AG04450 (cell line): ENCODE measurements around the gene PVR. TPM values are rescaled to one million over a fixed set of nuclear protein-coding genes. Genes with fewer than 3 reads are reported as not detected.
"Not testable (repeated sequence)": the region's sequence is repeated elsewhere in the genome, so short reads cannot be mapped to it uniquely, and the experiment has no call there.

Experiments
- CTCF ChIA-PET: fragments of 300-600, 350-600 bp; formaldehyde crosslinking; extraction: SDS; loops from one replicate; lab custom pipeline; 2022; ENCODE audit warnings: antibody characterized with exemption, inconsistent platforms; lab: Charles Lee
- POLR2A ChIA-PET: fragments of 350-600 bp; formaldehyde crosslinking; extraction: SDS; loops from one replicate; lab custom pipeline; 2021; ENCODE audit warnings: antibody characterized with exemption, inconsistent platforms; lab: Yijun Ruan, JAX
- DNase-seq: peaks from one replicate; pipeline ENCODE4 v3.0.0-alpha.2; 2011; ENCODE audit warnings: low read depth, low spot score
- H3K27ac ChIP-seq: one replicate; pipeline ENCODE4 v1.5.1; 2012; ENCODE audit warnings: low read depth, low read length, control low read depth
- H3K27me3 ChIP-seq: one replicate; pipeline ENCODE4 v1.6.0; 2012; ENCODE audit warnings: low read length; ENCODE audit not compliant: control insufficient read depth, insufficient read depth
- H3K4me3 ChIP-seq: 2 replicates; pipeline ENCODE4 v1.5.1; 2011; ENCODE audit warnings: mild to moderate bottlenecking, low read depth, low read length, control low read depth
- H3K9me3 ChIP-seq: 2 replicates; pipeline ENCODE4 v1.5.1; 2012; ENCODE audit warnings: low read length; ENCODE audit not compliant: control insufficient read depth, insufficient read depth
- CTCF ChIP-seq: IDR thresholded peaks from 2 replicates; pipeline ENCODE4 v1.5.1; 2011; ENCODE audit warnings: low read depth, low read length, control low read depth, inconsistent platforms
- polyA plus RNA-seq: library from polyadenylated mRNA; depleted of rRNA; stranded (reverse); fragments of >200 nt; gene quantifications from 2 replicates; pipeline ENCODE4 v1.2.3, GENCODE V29; 2011

Gene PVR
- polyA plus RNA-seq, 1 experiment, result 125 TPM

- ChIA-PET CTCF (interaction anchor here (0.7 to 1.2 kb wide), 3 partner anchors 94 to 164 kb away, joined by 3 to 4 read pairs (median 3); partner anchors contain the start of gene NECTIN2), POLR2A (no interaction called here)
- no peak for TF ChIP-seq CTCF
- no peak overlapping the region for H3K27ac ChIP-seq
- H3K27me3 ChIP-seq, result no peaks in the 10 kb centered on the region
- H3K4me3 ChIP-seq, result no peak overlapping the region
- no peak for DNase-seq
- H3K9me3 ChIP-seq, result no peaks in the 10 kb centered on the region; the same call in 1 of the 2 replicates
Measured at GRCh38 chr19:44681992-44682790, 38.5 kb downstream of the PVR start.

GRCh38 chr19:44682807-44683206, 39.1 kb downstream of the PVR start:
- no peaks in the 10 kb centered on the region; the same call in 1 of the 2 replicates for H3K9me3 ChIP-seq
- no peak overlapping the region for H3K27ac ChIP-seq
- H3K27me3 ChIP-seq, result no peaks in the 10 kb centered on the region
- no peak for DNase-seq
- no peak for TF ChIP-seq CTCF
- ChIA-PET POLR2A (no interaction called here), CTCF (interaction anchor here (0.9 kb wide), 1 partner anchor 163 kb away, joined by 3 read pairs; the partner anchor contains the start of gene NECTIN2)
- H3K4me3 ChIP-seq, result no peak overlapping the region

- TF ChIP-seq CTCF, result no peak
- no peak for DNase-seq
- POLR2A ChIA-PET, result no interaction called here
- no peak overlapping the region for H3K4me3 ChIP-seq
- no peaks in the 10 kb centered on the region; the same call in 1 of the 2 replicates for H3K9me3 ChIP-seq
- no peak overlapping the region for H3K27ac ChIP-seq
- CTCF ChIA-PET, result interaction anchor here (0.6 kb wide), 1 partner anchor 376 kb away, joined by 4 read pairs; no protein-coding TSS in a partner anchor
- no peaks in the 10 kb centered on the region for H3K27me3 ChIP-seq
Measured at GRCh38 chr19:44683434-44684210, 39.9 kb downstream of the PVR start.

GRCh38 chr19:44684396-44684795, 40.7 kb downstream of the PVR start:
- POLR2A ChIA-PET, H3K4me3 ChIP-seq, CTCF ChIA-PET, DNase-seq, H3K27me3 ChIP-seq, H3K9me3 ChIP-seq: not testable (repeated sequence)
- peak overlapping the region; percentile 82 for H3K27ac ChIP-seq

GRCh38 chr19:44684892-44685863, 41.5 kb downstream of the PVR start:
- Histone ChIP-seq H3K27ac (peak overlapping the region; percentile 82), H3K27me3 (no peaks in the 10 kb centered on the region), H3K9me3 (no peaks in the 10 kb centered on the region; the same call in 1 of the 2 replicates), H3K4me3 (no peak overlapping the region)
- TF ChIP-seq CTCF, result no peak
- ChIA-PET POLR2A (no interaction called here), CTCF (interaction anchor here (0.7 to 1.0 kb wide), 2 partner anchors 39 to 86 kb away, joined by 3 to 4 read pairs; no protein-coding TSS in a partner anchor)
- DNase-seq, result peak; percentile 54
